GM23248 (cell line): ENCODE results near the gene GRK6. TPM values are rescaled to one million over a fixed set of nuclear protein-coding genes. Genes with fewer than 3 reads are reported as not detected.
A peak's percentile ranks its signal among the peaks of the same experiment; 100 is the strongest.

ENCODE experiments used
- DNase-seq: peaks from one replicate; pipeline ENCODE4 v3.0.0-alpha.2; 2015
- H2AFZ ChIP-seq: fragments of 200-600 bp; sonication (generic); 2 replicates; pipeline ENCODE4 v1.6.1; 2016; ENCODE audit warnings: antibody characterized with exemption
- H3F3A ChIP-seq: fragments of 200-600 bp; sonication (generic); 2 replicates; pipeline ENCODE4 v1.6.1; 2016; ENCODE audit warnings: mild to moderate bottlenecking, antibody characterized with exemption, mixed run types; ENCODE audit not compliant: insufficient read depth
- H3K27ac ChIP-seq: fragments of 200-600 bp; sonication (generic); 2 replicates; pipeline ENCODE4 v1.5.1; 2016; ENCODE audit warnings: mild to moderate bottlenecking
- H3K27me3 ChIP-seq: fragments of 200-600 bp; sonication (generic); replicated peaks from 2 replicates; pipeline ENCODE4 v1.6.1; 2016; ENCODE audit warnings: mild to moderate bottlenecking; ENCODE audit not compliant: insufficient read depth
- H3K36me3 ChIP-seq: fragments of 200-600 bp; sonication (generic); 2 replicates; pipeline ENCODE4 v1.6.1; 2016; ENCODE audit warnings: low read depth, mild to moderate bottlenecking
- H3K4me1 ChIP-seq: fragments of 200-600 bp; sonication (generic); 2 replicates; pipeline ENCODE4 v1.6.1; 2016; ENCODE audit warnings: mild to moderate bottlenecking; ENCODE audit not compliant: insufficient read depth
- H3K4me2 ChIP-seq: fragments of 200-600 bp; sonication (generic); one replicate; pipeline ENCODE4 v1.6.1; 2016; ENCODE audit warnings: mild to moderate bottlenecking; ENCODE audit not compliant: unreplicated experiment
- H3K4me3 ChIP-seq: fragments of 200-600 bp; sonication (generic); 2 replicates; pipeline ENCODE4 v1.5.1; 2016; ENCODE audit warnings: mild to moderate bottlenecking
- H3K79me2 ChIP-seq: fragments of 200-600 bp; sonication (generic); 2 replicates; pipeline ENCODE4 v1.6.1; 2016; ENCODE audit warnings: mild to moderate bottlenecking; ENCODE audit not compliant: insufficient read depth
- H3K9ac ChIP-seq: fragments of 200-600 bp; sonication (generic); 2 replicates; pipeline ENCODE4 v1.6.1; 2016; ENCODE audit warnings: mild to moderate bottlenecking
- H3K9me2 ChIP-seq: fragments of 200-600 bp; sonication (generic); 2 replicates; pipeline ENCODE4 v1.6.1; 2016; ENCODE audit warnings: mixed run types, mild to moderate bottlenecking, moderate library complexity; ENCODE audit not compliant: insufficient read depth
- H3K9me3 ChIP-seq: fragments of 200-600 bp; sonication (generic); one replicate; pipeline ENCODE4 v1.6.1; 2017; ENCODE audit warnings: low read depth
- H4K20me1 ChIP-seq: fragments of 200-600 bp; sonication (generic); 2 replicates; pipeline ENCODE4 v1.6.0; 2016; ENCODE audit not compliant: insufficient read depth
- EZH2 ChIP-seq: fragments of 200-600 bp; sonication (generic); IDR thresholded peaks from 2 replicates; pipeline ENCODE4 v1.6.1; 2018; ENCODE audit warnings: antibody characterized with exemption, mild to moderate bottlenecking; ENCODE audit not compliant: insufficient read depth, poor library complexity, severe bottlenecking
- EZH2phosphoT487 ChIP-seq: fragments of 200-600 bp; sonication (generic); IDR thresholded peaks from 2 replicates; pipeline ENCODE4 v1.6.1; 2018; ENCODE audit warnings: antibody characterized with exemption, moderate library complexity, mild to moderate bottlenecking, low read depth; ENCODE audit not compliant: insufficient read depth
- WGBS, 2 experiments: methylation state at CpG; one replicate each; pipeline ENCODE4 v1.1.6; 2015 to 2017; ENCODE audit warnings: low lambda C conversion rate in 2 of 2, low coverage in 1 of 2; ENCODE audit errors: missing lambda C conversion rate in 2 of 2; 5-methylcytosine and 5-hydroxymethylcytosine counted together
- in situ Hi-C: fragments of 300-500 bp; cut with MboI; formaldehyde crosslinking; loops from 2 replicates; pipeline ENCODE4 v1.15.0; 2020
- polyA plus RNA-seq: library from polyadenylated mRNA; unstranded; fragments of >200 nt; fragmentation: Nextera tagmentation; extraction: Ambion mirVana; gene quantifications from 2 replicates; pipeline ENCODE4 v1.2.1, GENCODE V29; 2016
- total RNA-seq: library from RNA; depleted of rRNA; stranded (reverse); fragments of >200 nt; shearing (Covaris generic); gene quantifications from 2 replicates; pipeline ENCODE4 v1.2.3, GENCODE V29; 2014

Gene GRK6
- total and polyA plus RNA-seq, 2 experiments from 2014 or later = 7.7 to 30.4 TPM

DNA sequence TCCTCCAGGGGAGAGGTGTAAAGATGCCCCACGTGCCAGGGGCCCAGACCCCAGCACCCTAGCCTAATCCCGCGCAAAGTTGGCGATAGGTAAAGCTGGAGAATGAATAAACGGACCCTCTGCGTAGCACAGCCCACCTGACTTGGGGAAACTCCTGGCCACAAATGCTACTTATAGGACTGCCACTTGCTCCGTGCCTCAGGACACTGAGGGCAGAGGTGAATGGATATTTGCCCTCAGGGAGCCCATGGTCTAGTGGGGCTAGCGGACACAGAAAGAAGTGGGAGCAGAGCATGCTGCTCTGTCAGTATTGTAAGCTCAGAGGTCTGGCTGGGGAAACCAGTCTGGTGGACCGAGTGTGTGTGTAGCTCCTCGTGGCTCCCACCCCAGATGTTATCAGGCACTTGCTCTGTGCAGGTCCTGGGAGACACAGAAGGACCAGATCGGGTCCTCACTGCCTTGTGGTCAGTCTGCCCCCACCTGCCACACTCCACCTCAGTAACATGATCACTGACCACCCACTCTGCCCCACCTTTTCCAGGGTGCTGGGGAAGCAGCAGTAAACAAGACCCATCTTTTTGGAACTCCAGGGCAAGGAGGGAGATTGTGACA lies 841 bp downstream of the GRK6 start:
- H3K9me3 ChIP-seq = no peaks in the 10 kb centered on the region
- H3K4me1 ChIP-seq = peaks cover 10% of the 10 kb centered on the region
- peak overlapping the region; percentile 76 for H3K4me3 ChIP-seq
- peaks cover 28% of the 10 kb centered on the region for H3K79me2 ChIP-seq
- no peaks in the 10 kb centered on the region for H3K9me2 ChIP-seq
- H3K4me2 ChIP-seq = peak overlapping the region; percentile 76
- H3K27ac ChIP-seq = peak overlapping the region; percentile 57
- H3F3A ChIP-seq = no peaks in the 10 kb centered on the region
- no peaks in the 10 kb centered on the region for H3K36me3 ChIP-seq
- no peak for TF ChIP-seq EZH2
- no peak for TF ChIP-seq EZH2phosphoT487
- DNase-seq = peak; percentile 44
- in situ Hi-C loops = no loop called here
- 13 to 14% methylated on average over 11 of the region's 11 CpGs for WGBS, 2 experiments
- peak overlapping the region; percentile 53 for H2AFZ ChIP-seq
- no peaks in the 10 kb centered on the region for H4K20me1 ChIP-seq
- no peaks in the 10 kb centered on the region for H3K27me3 ChIP-seq
- H3K9ac ChIP-seq = peak overlapping the region; percentile 91

DNA sequence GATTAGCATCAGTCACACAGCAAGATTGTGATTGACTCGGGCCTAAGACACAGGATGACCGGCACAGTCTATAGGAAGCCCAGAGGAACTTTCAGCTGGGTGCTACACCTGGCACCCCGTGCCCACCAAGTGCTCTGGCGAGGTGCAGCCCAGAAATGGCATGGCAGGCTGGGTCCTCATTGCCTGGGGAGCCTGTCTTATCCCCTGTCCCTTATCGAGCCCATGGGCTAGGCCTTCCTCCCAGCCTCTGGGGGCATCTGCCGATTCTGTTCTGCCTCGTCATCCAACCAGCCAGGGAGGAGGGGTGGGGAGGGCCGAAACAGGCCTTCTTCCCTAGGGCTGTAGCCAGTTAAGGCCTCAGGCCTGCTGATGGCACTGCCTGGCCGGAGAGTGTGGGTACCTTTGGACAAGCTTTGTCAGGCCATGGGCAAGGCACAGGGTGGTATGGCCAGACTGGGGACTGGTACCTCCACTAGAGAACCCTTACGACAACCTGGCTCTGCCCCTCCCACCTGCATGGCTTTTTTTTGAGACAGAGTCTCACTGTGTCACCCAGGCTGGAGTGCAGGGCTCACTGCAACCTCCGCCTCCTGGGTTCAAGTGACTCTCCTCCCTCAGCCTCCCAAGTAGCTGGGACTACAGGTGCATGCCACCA lies 1.6 kb downstream of the GRK6 start:
- Histone ChIP-seq H3K27ac (no peak overlapping the region), H2AFZ (no peak overlapping the region), H3K9me3 (no peaks in the 10 kb centered on the region), H4K20me1 (no peaks in the 10 kb centered on the region), H3K4me1 (peaks cover 10% of the 10 kb centered on the region), H3K9ac (peak overlapping the region; percentile 91), H3K4me2 (peak overlapping the region; percentile 76), H3F3A (no peaks in the 10 kb centered on the region), H3K27me3 (no peaks in the 10 kb centered on the region), H3K4me3 (peak overlapping the region; percentile 76), H3K36me3 (no peaks in the 10 kb centered on the region), H3K9me2 (no peaks in the 10 kb centered on the region), H3K79me2 (peaks cover 28% of the 10 kb centered on the region)
- TF ChIP-seq EZH2phosphoT487 (no peak), EZH2 (no peak)
- 87% methylated on average over 10 to 11 of the region's 11 CpGs for WGBS, 2 experiments
- in situ Hi-C loops = no loop called here
- DNase-seq = no peak

- H3K27ac ChIP-seq = no peak overlapping the region
- H2AFZ ChIP-seq = no peak overlapping the region
- peaks cover 10% of the 10 kb centered on the region for H3K4me1 ChIP-seq
- H3K4me2 ChIP-seq = no peak overlapping the region
- no peaks in the 10 kb centered on the region for H3K27me3 ChIP-seq
- peaks cover 28% of the 10 kb centered on the region for H3K79me2 ChIP-seq
- DNase-seq = no peak
- no peaks in the 10 kb centered on the region for H3K9me2 ChIP-seq
- no peaks in the 10 kb centered on the region for H3K36me3 ChIP-seq
- no peak overlapping the region for H3K9ac ChIP-seq
- no peaks in the 10 kb centered on the region for H3K9me3 ChIP-seq
- in situ Hi-C loops = no loop called here
- 87 to 91% methylated on average over 10 of the region's 10 CpGs for WGBS, 2 experiments
- no peaks in the 10 kb centered on the region for H3F3A ChIP-seq
- TF ChIP-seq EZH2 = no peak
- TF ChIP-seq EZH2phosphoT487 = no peak
- H4K20me1 ChIP-seq = no peaks in the 10 kb centered on the region
- H3K4me3 ChIP-seq = no peak overlapping the region
Observed at GRCh38 chr5:177428574-177429217, 2.2 kb downstream of the GRK6 start.

DNA sequence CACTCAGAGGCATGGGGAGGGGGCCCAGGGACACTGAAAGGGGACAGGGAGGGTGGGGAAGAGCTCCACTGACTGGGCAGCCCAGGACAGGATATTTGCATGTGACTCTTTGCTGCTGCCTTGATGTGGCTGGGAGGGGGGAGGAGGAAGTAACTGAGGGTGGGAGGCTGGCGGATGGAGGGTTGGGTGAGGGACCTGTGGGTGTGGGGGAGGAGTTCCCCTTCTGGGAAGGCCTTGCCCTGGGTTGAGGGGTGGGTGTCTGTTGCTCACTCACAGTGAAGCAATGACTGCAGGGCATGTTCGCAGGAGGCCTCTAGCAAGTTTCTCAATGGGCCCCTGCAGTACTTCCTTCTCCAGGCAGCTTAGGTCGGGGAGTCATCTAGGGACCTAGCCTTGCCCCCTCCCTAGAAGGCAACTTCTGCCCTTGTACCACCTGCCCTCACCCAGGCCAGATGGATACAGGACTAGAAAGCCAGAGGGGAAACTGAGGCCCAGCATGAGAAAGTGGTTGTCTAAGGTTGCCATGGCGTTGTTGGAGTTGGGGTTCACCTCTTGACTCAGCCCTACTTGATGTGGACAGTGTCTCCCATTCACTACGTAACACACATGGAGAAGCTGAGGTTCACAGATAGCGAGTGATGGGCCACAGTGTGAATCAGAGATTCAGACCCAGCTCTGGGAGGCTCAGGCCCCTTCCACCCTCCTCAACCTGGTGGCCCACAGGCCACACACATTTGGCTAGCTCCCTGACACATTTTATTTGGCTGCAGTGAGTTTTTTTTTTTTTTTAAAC lies 3.0 kb downstream of the GRK6 start:
- Histone ChIP-seq H3K4me3 (no peak overlapping the region), H3K4me1 (peaks cover 10% of the 10 kb centered on the region), H3K9me2 (no peaks in the 10 kb centered on the region), H3K4me2 (no peak overlapping the region), H4K20me1 (no peaks in the 10 kb centered on the region), H3K9ac (no peak overlapping the region), H3K9me3 (no peaks in the 10 kb centered on the region), H3K27me3 (no peaks in the 10 kb centered on the region), H3F3A (no peaks in the 10 kb centered on the region), H3K27ac (no peak overlapping the region), H3K36me3 (no peaks in the 10 kb centered on the region), H2AFZ (no peak overlapping the region), H3K79me2 (peaks cover 28% of the 10 kb centered on the region)
- TF ChIP-seq EZH2 (no peak), EZH2phosphoT487 (no peak)
- in situ Hi-C loops = no loop called here
- no peak for DNase-seq
- WGBS, 2 experiments = 96 to 99% methylated on average over 6 of the region's 6 CpGs
